HG03457 (cell line): Measurements from ENCODE around the gene HARBI1.

Experiments used
- ATAC-seq: cut with Tn5 transposase; IDR thresholded peaks from one replicate; pipeline ENCODE4 v1.9.1; 2021; ENCODE audit warnings: moderate number of reproducible peaks; ENCODE audit not compliant: unreplicated experiment

HARBI1 gene, protein sequence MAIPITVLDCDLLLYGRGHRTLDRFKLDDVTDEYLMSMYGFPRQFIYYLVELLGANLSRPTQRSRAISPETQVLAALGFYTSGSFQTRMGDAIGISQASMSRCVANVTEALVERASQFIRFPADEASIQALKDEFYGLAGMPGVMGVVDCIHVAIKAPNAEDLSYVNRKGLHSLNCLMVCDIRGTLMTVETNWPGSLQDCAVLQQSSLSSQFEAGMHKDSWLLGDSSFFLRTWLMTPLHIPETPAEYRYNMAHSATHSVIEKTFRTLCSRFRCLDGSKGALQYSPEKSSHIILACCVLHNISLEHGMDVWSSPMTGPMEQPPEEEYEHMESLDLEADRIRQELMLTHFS

DNA sequence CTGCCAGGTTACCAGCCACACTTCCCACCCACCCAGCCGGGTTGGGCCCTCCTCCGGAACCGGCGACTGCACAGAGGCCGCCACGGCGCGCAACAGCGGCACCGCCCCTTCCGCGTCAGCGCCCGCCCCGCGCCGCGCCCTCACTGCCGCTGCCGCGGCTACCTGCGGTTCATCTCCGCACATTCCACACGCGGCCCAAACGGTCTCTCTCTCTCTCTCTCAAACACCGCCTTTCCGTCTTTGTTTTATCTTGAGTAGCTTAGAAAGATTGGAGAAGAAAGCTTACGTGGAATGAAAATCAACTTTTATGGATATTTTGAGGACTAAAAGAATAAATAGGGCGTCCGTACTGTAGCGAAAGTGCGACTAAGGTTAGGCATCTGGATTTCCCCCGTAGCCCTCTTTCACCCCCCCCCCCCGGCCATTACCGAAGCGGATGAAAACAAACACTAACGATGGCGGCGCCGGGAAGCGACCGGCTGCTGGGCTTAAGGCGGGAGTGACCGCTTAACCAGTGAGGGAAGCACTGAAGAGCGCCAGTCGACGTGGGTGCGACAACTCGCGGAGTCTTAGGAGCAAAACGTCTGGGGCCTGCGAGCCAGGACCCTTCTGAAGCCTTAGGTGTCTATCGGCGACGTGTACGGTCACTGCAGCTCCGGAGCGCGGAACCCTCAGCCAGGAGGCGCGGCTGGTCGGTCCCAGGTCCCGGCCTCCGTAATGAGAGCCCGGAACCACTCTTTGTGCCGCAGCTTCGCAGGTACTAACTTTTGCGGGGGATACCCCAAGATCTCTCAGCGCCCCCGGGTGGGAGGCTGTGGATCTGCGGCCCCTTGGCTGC, at the start of gene HARBI1, which contains the start of gene ATG13:
HARBI1 (minus strand) TSS at position 94 of the 838 bp plus-strand sequence. CDS start 990 bp downstream, outside the sequence.
ATG13 (plus strand) TSS at position 420 of the 838 bp plus-strand sequence. CDS start 26,739 bp downstream, outside the sequence.
- peak; percentile 85 for ATAC-seq

DNA sequence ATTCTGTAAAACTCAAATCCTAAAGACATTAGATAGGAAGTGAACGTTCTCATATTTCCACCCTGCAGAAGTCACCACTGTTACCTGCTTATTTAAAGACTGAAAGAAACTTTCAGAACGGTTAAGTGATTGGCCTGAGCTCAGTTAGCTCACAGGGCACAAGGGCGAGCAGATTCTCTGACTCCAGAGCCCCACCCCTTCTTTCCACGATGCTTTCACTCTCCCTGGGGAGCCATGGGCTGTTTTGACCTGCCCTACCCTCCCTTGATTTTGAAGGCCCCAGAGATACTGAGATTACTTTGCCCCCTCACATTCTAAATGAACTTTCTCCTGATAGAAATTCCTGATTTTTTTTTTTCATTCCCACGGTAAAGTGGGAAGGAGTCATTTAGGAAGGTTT, 49.5 kb upstream of the HARBI1 start:
- no peak for ATAC-seq

DNA sequence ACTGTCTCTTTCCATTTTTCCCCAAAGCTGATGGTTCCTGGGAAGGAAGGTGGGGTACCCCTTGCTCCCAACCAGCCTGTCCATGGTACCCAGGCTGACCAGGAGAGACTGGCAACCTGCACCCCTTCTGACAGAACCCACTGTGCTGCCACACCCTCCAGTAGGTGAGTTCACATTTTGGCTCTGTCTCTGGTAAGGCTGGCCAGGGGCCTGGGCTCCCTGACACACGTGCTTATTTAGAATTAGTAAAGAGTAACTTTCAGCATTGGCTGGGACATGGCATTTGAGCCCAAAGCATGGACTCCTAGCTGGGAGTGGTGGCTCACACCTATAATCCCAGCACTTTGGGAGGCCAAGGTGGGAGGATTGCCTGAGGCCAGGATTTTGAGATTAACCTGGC, 48.3 kb upstream of the HARBI1 start:
- ATAC-seq = no peak

DNA sequence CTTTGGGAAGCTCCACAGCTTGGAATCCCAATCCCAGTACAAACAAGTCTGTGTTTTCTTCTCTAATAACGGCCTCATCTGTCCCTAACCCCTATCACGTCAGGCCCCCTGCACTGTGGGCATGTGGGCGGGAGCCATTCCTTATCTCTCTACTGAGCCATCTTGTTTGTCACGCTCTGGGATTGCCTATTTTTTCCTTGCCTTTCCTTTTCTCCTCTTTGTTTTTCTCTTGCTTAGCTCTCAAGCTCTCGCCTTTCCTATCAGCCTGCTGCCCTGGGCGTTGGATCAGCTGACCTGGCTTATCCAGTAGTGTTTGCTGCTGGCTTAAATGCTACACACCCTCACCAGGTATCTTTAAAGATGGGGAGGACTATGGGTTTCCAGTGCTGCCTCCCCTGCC, 47.6 kb upstream of the HARBI1 start:
- no peak for ATAC-seq

DNA sequence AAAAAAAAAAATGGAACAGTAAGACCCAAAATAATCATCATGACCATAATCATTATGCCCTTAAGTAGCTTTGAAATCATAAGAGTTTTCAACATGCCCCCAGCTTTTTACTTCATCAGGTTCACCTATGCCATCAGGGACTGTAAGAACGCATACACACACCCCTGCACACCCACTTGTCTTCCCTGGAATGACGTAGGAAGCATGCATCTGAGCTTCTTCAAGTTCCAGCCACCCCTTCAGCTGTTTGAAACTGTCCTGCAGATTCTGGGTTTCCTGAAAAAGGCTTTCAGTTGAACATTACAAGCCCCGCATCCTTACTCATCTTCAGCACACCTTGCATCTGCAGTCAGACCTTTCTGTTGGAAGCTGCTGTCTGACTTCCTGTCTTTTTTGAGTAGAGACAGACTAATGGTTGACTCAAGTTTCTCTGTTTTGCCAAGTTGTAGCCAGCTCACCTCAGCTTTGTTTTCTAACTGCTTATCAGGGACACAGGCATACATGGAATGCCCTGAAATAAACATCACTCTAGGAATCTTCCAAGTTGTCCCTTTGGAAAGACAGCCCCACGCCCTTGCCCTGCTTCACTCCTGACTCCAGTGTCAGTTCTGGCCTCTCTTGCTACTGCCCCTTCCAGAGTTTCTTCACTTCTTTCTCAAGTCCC, 46.4 kb upstream of the HARBI1 start:
- no peak for ATAC-seq

DNA sequence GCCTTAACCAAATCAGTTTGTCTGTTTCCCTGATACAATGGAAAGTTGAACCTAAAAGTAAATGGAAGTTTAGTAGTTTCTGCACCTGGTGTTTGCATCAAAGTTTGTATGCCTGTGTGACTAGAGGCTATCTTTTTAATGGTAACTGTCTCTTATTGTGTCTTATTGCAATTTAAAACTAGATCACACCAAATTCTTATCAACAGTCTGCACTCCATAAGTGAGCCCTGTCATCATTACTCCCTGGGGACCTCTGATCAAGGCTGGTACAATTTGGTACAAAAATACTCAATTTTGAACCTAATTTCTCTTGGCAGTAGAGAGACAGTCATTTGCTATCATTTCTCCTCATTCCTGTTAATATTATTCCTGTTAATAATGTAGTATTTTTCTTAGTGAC, 45.3 kb upstream of the HARBI1 start:
- no peak for ATAC-seq

DNA sequence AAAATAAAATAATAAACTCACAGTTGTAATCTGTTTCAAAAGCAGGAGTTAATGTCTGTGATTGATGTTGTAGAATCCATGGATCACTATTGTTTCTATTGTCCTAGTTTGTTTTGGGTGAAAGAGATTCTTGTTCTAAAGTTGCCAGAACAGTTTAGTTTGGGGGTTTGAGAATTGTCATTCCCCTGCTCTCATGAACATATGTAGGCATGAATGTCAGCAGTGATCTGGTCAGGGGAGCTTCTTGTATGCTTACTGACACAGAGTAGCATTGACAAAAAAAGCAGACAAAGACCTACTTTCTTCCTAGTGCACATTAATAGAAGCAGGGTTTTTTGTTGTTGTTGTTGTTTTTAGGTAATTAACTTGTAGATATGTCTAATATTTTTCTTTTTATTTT, 44.8 kb upstream of the HARBI1 start:
- ATAC-seq = no peak

DNA sequence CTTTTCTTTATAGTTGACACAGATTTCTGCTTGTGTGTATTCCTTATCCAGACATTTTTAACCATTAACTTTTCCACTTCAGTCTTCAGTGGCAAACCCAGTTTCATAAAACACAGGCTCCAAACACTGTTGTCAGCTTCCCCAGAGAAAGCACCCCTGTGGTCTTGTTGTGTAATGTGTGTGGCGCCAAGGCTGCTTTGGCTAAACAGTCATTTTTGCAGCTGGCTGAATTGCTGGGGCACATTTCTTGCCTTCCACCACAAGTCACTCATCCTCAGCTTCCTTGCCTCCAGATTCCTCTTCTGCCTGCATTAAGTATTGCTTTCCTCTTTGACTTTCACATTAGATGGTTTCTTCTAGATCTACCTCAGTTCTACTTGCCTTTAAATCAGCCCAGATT, 42.9 kb upstream of the HARBI1 start:
- no peak for ATAC-seq

DNA sequence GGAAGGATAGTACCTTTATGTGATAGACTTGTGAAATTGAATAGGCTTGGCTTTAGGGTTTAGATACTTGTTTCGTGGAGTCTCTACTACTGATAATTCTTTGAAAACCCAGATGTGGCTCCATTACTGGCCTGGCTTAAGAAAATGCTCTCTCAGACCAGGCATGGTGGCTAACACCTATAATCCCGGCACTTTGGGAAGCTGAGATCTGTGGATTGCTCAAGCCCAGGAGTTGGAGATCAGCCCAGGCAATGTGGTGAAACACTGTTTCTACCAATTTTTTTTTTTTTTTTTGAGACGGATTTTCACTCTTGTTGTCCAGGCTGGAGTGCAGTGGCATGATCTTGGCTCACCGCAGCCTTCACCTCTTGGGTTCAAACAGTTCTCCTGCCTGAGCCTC, 41.2 kb upstream of the HARBI1 start:
- no peak for ATAC-seq

DNA sequence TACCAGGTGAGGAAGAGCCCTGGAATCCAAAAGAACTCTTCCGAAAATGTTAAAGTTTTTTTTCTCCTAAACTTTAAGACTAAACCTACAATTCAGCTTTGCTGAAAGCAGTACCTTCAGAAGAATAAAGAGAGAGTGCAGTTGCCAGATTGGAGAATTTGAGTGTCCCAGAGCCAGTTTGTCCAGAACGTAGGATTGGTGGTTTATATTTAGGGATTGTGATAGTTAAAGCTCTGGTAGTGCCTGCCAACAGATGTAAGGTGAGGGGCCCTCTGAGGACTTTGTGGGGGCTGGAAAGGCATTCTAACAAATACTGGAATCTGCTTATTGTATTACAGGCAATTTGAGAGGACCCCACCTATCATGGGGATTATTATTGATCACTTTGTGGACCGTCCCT, 40.2 kb upstream of the HARBI1 start:
- no peak for ATAC-seq

DNA sequence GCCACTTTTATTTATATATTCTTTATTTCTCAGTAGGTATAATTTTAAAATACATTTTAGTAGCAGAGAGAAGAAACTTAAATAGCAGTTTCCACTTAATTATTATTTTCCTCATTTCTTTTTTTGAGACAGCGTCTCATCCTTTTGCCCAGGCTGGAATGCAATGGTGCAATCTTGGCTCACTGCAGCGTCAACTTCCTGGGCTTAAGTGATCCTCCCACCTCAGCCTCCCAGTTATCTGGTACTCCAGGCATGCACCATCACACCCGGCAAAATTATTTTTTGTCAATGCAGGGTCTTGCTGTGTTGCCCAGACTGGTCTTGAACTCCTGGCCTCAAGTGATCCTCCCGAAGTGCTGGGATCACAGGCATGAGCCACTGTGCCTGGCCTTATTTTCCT, 38.6 kb upstream of the HARBI1 start:
- ATAC-seq = no peak

DNA sequence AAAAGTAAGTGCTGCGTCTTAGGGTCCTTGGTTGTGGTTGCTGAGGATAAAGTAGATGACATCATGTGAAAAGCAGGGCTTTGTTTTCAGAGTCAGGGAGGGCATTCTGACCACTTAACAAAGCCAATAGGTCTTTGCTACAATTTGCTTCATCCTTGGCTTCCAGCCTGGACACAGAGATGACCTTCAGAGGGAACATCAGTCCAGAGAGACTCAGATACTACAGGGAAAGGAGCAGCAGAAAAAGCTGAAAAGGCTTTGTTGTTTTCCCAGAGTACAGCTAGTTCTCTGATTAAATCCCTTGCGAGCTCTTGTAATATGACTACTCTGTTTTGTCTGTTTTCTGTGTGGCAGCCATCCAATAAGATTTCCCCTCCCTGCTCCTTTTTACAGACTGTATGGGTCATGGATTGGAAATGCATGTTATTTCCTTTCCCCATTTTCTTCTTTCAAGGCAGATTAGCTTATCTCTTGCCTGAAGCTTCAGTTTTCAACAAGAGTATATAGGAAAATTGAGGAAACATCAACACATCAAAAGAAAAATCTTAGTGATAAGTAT, 32.2 kb upstream of the HARBI1 start:
- no peak for ATAC-seq

DNA sequence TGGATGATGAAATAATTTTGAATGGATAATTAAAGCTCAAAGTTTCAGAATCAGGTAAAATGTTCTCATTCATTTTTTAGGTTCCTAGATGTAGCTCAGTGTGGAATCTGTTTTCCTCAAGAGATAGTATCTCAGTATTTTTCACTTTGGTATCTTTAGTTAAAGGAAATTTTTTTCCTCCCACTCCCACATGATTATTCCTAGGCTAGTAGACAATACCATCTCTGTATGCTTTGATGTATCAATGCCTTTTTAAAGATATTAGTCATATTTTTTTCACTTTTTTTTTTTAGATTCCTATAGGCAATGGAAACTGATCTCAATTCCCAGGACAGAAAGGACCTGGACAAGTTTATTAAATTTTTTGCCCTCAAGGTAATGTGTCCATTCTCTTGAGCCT, 27.0 kb upstream of the HARBI1 start:
- no peak for ATAC-seq

DNA sequence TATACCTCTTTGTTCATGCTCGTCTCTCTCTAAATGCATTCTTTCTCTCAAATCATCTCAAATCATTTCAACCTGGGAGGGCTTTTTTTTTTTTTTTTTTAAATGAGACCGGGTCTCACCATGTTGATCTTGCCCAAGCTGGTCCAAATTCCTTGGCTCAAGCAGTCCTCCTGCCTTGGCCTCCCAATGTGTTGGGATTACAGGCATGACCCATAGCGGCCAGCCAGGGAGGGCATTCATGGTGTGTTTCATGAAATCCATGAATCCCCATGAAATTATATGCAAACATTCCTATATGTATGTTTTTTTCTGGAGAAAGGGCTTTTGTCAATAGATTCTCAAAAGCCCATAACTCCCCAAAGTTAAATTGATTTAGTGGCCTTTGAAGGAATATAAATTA, 26.5 kb upstream of the HARBI1 start:
- no peak for ATAC-seq

DNA sequence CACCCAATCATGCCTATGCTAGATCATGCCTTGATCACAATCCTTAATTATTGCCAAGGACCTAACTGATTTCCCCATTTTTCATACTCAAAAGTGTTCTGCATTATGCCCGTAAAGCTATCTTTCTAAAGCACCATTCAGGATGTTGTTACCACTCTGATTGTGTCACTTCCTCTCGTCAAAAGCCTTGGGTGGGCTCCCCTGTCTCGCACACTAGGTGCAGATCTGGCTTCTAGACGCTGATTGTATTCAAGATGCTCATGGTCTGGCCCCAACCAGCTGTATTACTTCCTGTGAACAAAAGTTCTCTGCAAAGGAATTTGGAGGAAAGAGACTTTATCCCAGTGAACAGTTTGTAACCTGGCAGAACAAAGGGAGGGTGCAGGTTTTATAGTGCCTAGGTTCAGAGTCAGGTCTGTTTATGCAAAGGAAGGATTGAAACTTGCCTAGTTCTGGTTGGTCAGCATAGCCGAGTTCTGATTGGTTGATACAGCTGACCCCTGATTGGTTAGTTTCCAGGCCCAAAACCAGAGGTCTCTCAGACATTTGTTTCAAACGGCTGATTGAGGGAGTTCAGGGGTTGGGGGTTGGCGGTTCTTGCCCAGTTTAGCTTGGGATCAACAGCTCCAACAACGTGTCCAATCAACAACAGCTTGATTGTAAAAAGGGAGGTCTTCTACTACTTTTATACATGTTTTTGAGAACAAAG, 25.8 kb upstream of the HARBI1 start:
- ATAC-seq = no peak

DNA sequence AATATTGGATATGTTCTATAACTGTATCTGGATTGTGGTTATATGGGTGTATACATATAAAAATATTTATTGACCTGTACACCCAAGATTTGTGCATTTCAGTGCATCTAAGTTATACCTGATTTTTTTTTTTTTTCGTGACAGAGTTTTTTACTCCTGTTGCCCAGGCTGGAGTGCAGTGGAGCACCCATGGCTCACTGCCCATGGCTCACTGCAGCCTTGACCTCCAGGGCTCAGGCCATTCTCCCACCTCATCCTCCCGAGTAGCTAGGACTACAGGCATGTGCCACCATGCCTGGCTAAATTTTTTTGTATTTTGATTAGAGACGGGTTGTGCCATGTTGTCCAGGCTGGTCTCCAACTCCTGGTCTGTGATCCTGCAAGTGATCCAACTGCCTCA, 24.6 kb upstream of the HARBI1 start:
- no peak for ATAC-seq

DNA sequence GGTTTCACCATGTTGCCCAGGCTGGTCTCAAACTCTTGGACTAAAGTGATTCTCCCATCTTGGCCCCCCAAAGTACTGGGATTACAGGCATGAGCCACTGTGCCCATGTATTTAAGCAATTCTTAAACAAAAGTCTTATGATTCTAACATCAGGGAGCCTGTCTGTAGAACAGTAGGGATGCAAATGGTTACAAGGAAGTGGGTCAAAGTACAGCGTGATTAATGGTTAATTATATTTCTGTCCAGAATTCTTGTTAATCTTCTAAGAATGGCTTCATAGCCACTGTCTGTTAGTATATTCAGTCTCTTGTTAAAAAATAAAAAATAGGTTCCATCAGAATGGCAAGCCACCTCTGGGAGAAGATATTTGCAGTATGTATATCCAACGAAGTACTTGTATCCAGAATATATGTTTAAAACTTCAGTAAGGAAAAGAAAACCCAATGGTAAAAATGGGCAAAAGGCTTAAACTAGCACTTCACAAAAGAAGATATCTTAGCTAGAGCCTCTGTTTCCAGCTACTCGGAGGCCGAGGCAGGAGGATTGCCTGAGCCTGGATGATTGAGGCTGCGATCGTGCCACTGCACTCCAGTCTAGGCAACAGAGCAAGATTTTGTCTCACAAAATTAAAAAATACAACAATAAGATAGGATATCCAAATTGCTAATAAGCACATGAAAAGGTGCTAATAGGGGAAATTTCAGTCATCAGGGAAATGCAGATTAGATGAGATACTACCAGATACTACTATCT, 23.2 kb upstream of the HARBI1 start:
- no peak for ATAC-seq

DNA sequence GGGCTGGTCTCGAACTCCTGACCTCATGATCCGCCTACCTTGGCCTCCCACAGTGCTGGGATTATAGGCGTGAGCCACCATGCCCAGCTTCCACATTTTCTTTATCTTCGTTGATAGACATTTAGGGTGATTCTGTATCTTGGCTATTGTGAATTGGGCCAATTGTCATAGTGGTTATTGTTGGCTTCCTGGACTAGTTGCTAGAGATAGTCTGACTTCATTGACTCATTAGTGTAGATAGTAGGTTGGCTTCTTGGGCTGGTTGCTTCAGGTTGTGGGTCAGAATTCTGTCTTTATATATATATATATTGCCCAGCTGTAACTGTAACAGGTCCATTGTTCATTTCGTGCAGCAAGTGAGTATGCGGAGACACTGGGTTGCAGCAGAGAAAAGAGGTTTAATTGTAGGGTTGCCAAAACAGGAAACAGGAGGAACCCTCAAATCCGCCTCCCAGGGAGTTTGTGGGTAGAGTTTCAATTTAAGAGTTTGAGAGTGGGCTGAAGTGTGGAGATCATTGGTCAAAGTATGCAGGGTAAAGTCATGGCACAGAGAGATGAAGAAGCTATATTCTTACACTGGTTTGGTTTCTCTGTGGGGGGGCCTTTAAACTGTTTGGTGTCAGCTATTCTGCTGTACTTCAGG, 22.3 kb upstream of the HARBI1 start:
- ATAC-seq = no peak

DNA sequence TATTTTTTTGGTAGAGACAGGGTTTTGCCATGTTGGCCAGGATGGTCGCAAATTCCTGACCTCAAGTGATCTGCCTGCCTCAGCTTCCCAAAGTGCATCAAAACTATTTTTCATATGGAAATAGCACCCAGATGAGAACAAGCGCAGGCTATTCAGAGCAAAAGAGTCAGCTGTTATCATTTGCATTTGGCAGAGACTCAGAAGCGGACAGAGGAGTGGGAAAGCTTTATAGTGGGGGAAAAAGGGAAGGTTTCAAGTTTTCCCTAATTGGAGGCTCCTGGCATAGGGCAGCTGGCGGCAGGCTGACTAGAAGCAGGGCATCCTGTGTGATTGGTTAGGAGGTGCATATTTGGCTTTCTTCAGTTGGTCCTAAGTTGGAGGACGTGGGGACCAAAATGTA, 20.5 kb upstream of the HARBI1 start:
- ATAC-seq = no peak
